HG03139 (cell line): ENCODE data around the gene SECISBP2.
A peak's percentile ranks its signal among the peaks of the same experiment; 100 is the strongest.

ENCODE experiments used
- ATAC-seq: cut with Tn5 transposase; IDR thresholded peaks from one replicate; pipeline ENCODE4 v1.9.1; 2021; ENCODE audit not compliant: unreplicated experiment

The SECISBP2 gene

DNA sequence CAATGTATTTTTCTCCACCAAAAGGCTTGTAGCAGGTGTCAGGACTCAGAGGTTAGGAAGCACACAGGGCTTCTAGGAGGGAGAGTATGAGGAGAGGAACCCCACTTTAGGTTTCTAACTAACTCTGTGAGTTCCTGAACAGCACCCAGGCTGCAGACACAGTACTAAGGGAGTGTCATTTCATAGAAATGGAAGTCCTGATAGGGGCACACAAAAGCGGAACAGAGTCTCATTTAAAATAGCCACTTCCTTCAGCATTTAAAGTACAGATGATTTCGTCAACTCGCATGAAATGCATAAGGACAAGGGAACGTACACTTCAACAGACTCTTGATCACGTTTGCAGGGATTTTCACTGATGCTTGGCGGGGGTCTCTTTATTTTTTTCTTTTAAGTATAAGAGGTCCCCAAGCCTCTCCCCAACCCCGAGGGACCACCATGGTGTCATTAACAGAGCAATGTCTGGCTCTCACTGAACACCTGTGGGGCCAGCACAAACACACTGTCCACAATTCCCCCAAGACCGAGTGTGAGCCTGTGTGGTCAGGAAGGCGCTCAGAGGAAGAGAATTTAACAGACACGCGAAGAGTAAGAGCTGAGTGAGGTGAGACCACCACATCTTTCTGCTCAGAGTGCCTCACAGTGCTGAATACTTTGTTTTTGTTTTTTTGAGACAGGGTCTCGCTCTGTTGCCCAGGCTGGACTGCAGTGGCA, 82.3 kb downstream of the SECISBP2 start:
- peak; percentile 66 for ATAC-seq

DNA sequence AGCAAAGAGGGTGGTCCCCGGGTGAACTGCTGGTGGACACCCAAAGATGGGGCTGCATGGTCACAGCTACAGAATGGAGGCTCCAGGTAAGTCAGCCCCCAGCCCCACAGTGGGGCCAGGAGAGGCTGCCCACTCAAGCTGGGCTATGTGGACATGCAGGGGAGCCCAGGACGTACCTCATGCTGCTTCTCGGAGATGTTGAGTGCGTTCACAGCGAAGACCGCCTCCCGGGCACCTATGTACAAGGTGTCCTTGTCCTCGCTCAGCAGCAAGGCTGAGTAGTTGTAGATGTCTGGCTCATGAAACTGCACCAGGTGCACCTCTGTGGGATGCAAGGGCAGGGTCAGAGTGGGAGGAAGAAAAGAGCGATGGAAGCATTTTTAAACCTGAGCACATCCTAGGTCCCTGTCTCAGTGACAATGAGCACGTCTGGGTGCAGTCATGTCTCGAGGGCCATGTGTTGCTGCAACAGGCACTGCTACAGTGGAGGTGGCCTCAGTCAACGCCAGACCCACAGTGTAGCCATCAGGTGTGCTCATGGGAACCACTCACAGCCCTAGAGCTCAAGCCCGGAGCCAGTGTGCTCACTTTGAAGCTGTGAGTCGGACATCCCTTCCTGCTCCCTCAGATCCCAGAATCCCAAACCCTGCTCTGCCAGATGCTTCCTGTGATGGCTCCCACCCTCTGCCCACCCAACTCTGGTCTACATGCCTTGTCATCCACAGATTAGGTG, 84.6 kb downstream of the SECISBP2 start:
- no peak for ATAC-seq

- ATAC-seq: no peak
Measured at GRCh38 chr9:89404074-89404473, 85.8 kb downstream of the SECISBP2 start.

- ATAC-seq: peak; percentile 54
Measured at GRCh38 chr9:89405826-89406225, 87.5 kb downstream of the SECISBP2 start.

DNA sequence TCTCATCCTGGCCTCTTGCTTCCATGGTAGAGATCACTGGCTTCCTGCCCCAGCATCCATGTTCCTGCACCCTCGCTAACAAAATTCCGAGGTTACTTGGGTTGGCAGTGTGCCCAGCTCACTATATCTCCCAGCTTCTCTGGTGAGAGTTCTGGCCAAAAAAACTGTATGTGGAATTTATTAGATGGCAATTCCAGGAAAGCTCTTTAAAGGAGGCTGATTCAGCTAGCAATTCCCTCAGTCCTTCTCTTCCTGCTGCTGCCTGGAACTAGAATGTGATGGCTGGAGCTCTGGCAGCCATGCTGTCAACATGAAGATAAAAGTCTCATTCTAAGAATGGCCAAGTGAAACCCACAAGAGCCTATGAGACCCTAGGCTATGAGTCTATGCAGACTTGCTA, 88.8 kb downstream of the SECISBP2 start:
- ATAC-seq: no peak

GRCh38 chr9:89408628-89409101, 90.4 kb downstream of the SECISBP2 start:
- peak; percentile 34 for ATAC-seq
